ENCODE measurements around the gene MRPL38. TPM values are rescaled to one million over a fixed set of nuclear protein-coding genes. Genes with fewer than 3 reads are reported as not detected.

MRPL38 gene
- total and polyA plus RNA-seq, 8 donors = 40.6 to 95.8 (median 53.8) TPM

GRCh38 chr17:75926456-75926855 is 21.8 kb upstream of the MRPL38 start:
- Histone ChIP-seq H3K9me3 (no peaks in the 10 kb centered on the region), H3K4me3 (no peak overlapping the region), H3K4me1 (no peaks in the 10 kb centered on the region), H3K36me3 (no peaks in the 10 kb centered on the region), H3K27ac (no peak overlapping the region), H3K27me3 (no peaks in the 10 kb centered on the region)
- 86 to 90% methylated on average over 4 of the region's 4 CpGs for WGBS, 2 donors
- intact Hi-C loops (cut with DNase I) = no loop called here
- no peak for ATAC-seq
- FAIRE-seq = no peak
- no peak for TF ChIP-seq CTCF (IDR thresholded peaks at IDR 0.05)
- peak in 1 of 6 donors; percentile 6 for DNase-seq

GRCh38 chr17:75925912-75926311 is 21.2 kb upstream of the MRPL38 start:
- 95 to 96% methylated on average over 15 of the region's 15 CpGs for WGBS, 2 donors
- Histone ChIP-seq H3K4me3 (no peak overlapping the region), H3K27ac (no peak overlapping the region), H3K27me3 (no peaks in the 10 kb centered on the region), H3K4me1 (no peaks in the 10 kb centered on the region), H3K9me3 (no peaks in the 10 kb centered on the region), H3K36me3 (no peaks in the 10 kb centered on the region)
- intact Hi-C loops (cut with DNase I) = no loop called here
- TF ChIP-seq CTCF (IDR thresholded peaks at IDR 0.05) = no peak
- FAIRE-seq = no peak
- no peak for ATAC-seq
- DNase-seq = peak in 1 of 6 donors; percentile 42

GRCh38 chr17:75925103-75925502 is 20.4 kb upstream of the MRPL38 start:
- peak in 1 of 6 donors; percentile 38 for DNase-seq
- Histone ChIP-seq H3K9me3 (no peaks in the 10 kb centered on the region), H3K36me3 (no peaks in the 10 kb centered on the region), H3K27ac (no peak overlapping the region), H3K27me3 (no peaks in the 10 kb centered on the region), H3K4me1 (no peaks in the 10 kb centered on the region), H3K4me3 (no peak overlapping the region)
- intact Hi-C loops (cut with DNase I) = no loop called here
- ATAC-seq = no peak
- WGBS, 2 donors = 93 to 94% methylated on average over 11 of the region's 11 CpGs
- FAIRE-seq = no peak
- TF ChIP-seq CTCF (IDR thresholded peaks at IDR 0.05) = no peak

- no peak for TF ChIP-seq CTCF (IDR thresholded peaks at IDR 0.05)
- ATAC-seq (no peak), FAIRE-seq (no peak), DNase-seq (peak in 1 of 6 donors; percentile 52)
- no peak overlapping the region for H3K27ac ChIP-seq
- no peaks in the 10 kb centered on the region for H3K36me3 ChIP-seq
- no peak overlapping the region for H3K4me3 ChIP-seq
- no peaks in the 10 kb centered on the region for H3K27me3 ChIP-seq
- intact Hi-C loops (cut with DNase I) = no loop called here
- WGBS, 2 donors = 86 to 87% methylated on average over 19 of the region's 19 CpGs
- no peaks in the 10 kb centered on the region for H3K4me1 ChIP-seq
- no peaks in the 10 kb centered on the region for H3K9me3 ChIP-seq
These were observed 18.5 kb upstream of the MRPL38 start for GRCh38 chr17:75922963-75923874.
